Erythroblast (primary cell): ENCODE results near the gene ACSL6.

Source experiments
- GATA1 ChIP-seq: IDR thresholded peaks from 2 replicates; pipeline ENCODE4 v1.6.1; 2011; ENCODE audit warnings: low read depth, mild to moderate bottlenecking, control low read depth, low read length, moderate library complexity
- POLR2A ChIP-seq: IDR thresholded peaks from 2 replicates; pipeline ENCODE4 v1.6.1; 2011; ENCODE audit warnings: mild to moderate bottlenecking, low read length

- no peak for TF ChIP-seq POLR2A
- no peak for TF ChIP-seq GATA1
These were observed 25.9 kb upstream of the ACSL6 start for GRCh38 chr5:132037353-132037752.
